Prostate gland (tissue), 2 donors: ENCODE data around the gene ARFIP2. TPM values are rescaled to one million over a fixed set of nuclear protein-coding genes. Genes with fewer than 3 reads are reported as not detected.
"Not testable (repeated sequence)": the region's sequence is repeated elsewhere in the genome, so short reads cannot be mapped to it uniquely, and the experiment has no call there.

Source experiments
- DNase-seq: peaks from one replicate; pipeline ENCODE4 v3.0.0-alpha.2; 2019; ENCODE audit warnings: low spot score
- H3K27ac ChIP-seq, 2 donors: fragments of 200-600 bp; sonication (generic); 2 replicates each; pipeline ENCODE4 v1.5.1; 2017 to 2019
- H3K27me3 ChIP-seq: fragments of 200-600 bp; sonication (generic); replicated peaks from 2 replicates; pipeline ENCODE4 v1.5.1; 2019; ENCODE audit not compliant: insufficient read depth
- H3K36me3 ChIP-seq, 2 donors: fragments of 200-600 bp; sonication (generic); 1 replicate in 1 of 2; 2 replicates in 1 of 2; pipeline versions ENCODE4 v1.5.1 to v1.8.1; 2017 to 2019
- H3K4me1 ChIP-seq: fragments of 200-600 bp; sonication (generic); replicated peaks from 2 replicates; pipeline ENCODE4 v1.5.1; 2019
- H3K4me3 ChIP-seq, 2 donors: fragments of 200-600 bp; sonication (generic); 2 replicates each; pipeline ENCODE4 v1.5.1; 2017 to 2019
- H3K9me3 ChIP-seq: fragments of 200-600 bp; sonication (generic); 2 replicates; pipeline ENCODE4 v1.5.1; 2017
- CTCF ChIP-seq, 4 experiments: fragments of 200-600 bp in 2 of 4; fragments of 450-650 bp in 2 of 4; sonication (generic) in 2 of 4; IDR thresholded peaks; 1 replicate in 3 of 4; 2 replicates in 1 of 4; pipeline ENCODE4 v1.5.1; 2016 to 2019; ENCODE audit warnings: antibody characterized with exemption in 4 of 4, mild to moderate bottlenecking in 2 of 4, moderate library complexity in 2 of 4
- POLR2A ChIP-seq: fragments of 450-650 bp; IDR thresholded peaks from one replicate; pipeline ENCODE4 v1.6.1; 2016; ENCODE audit warnings: antibody characterized with exemption, mild to moderate bottlenecking
- POLR2AphosphoS5 ChIP-seq: sonication (generic); formaldehyde crosslinking; IDR thresholded peaks from one replicate; pipeline ENCODE4 v1.6.1; 2017; ENCODE audit warnings: antibody characterized with exemption
- WGBS: methylation state at CpG from one replicate; pipeline ENCODE4 v1.1.5; 2018; 5-methylcytosine and 5-hydroxymethylcytosine counted together
- intact Hi-C: fragments of 100-400 bp; cut with DNase I; formaldehyde crosslinking; loops from one replicate; pipeline ENCODE4 v1.14.2; 2022
- total RNA-seq, 2 donors: library from RNA; depleted of rRNA; stranded (reverse); fragments of >200 nt; gene quantifications; one replicate each; pipeline ENCODE4 v1.1.0, GENCODE V29; 2016

The ARFIP2 gene
- total RNA-seq, 2 donors from 2014 or later: 87.3 to 110 TPM

- Histone ChIP-seq H3K9me3 (no peaks in the 10 kb centered on the region), H3K4me3 (no peak overlapping the region), H3K27ac (no peak overlapping the region), H3K27me3 (no peaks in the 10 kb centered on the region), H3K4me1 (no peaks in the 10 kb centered on the region), H3K36me3 (no peaks in the 10 kb centered on the region)
- no peak for TF ChIP-seq POLR2AphosphoS5
- no peak for TF ChIP-seq CTCF (IDR thresholded peaks at IDR 0.05)
- TF ChIP-seq POLR2A: no peak
- intact Hi-C loops: no loop called here
- DNase-seq: no peak
- 0% methylated on average over 1 of the region's 1 CpG for WGBS
Measured at GRCh38 chr11:6523253-6523652, 42.1 kb upstream of the ARFIP2 start.

- DNase-seq, intact Hi-C loops, H3K27me3 ChIP-seq, H3K4me1 ChIP-seq, H3K36me3 ChIP-seq, H3K4me3 ChIP-seq, H3K9me3 ChIP-seq, H3K27ac ChIP-seq: not testable (repeated sequence)
- 91% methylated on average over 3 of the region's 3 CpGs for WGBS
Measured at GRCh38 chr11:6521946-6522345, 40.8 kb upstream of the ARFIP2 start.

- 67% methylated on average over 3 of the region's 3 CpGs for WGBS
- Histone ChIP-seq H3K36me3 (no peaks in the 10 kb centered on the region), H3K9me3 (no peaks in the 10 kb centered on the region), H3K27ac (no peak overlapping the region), H3K27me3 (no peaks in the 10 kb centered on the region), H3K4me1 (no peaks in the 10 kb centered on the region), H3K4me3 (no peak overlapping the region)
- intact Hi-C loops: no loop called here
- TF ChIP-seq CTCF (IDR thresholded peaks at IDR 0.05) (no peak), POLR2A (no peak), POLR2AphosphoS5 (no peak)
- DNase-seq: no peak
Measured at GRCh38 chr11:6520265-6520664, 39.1 kb upstream of the ARFIP2 start.

- Histone ChIP-seq H3K4me3 (no peak overlapping the region), H3K9me3 (no peaks in the 10 kb centered on the region), H3K27me3 (no peaks in the 10 kb centered on the region), H3K4me1 (no peaks in the 10 kb centered on the region), H3K36me3 (no peaks in the 10 kb centered on the region), H3K27ac (no peak overlapping the region)
- no peak for DNase-seq
- no peak for TF ChIP-seq CTCF (IDR thresholded peaks at IDR 0.05)
- TF ChIP-seq POLR2A: no peak
- TF ChIP-seq POLR2AphosphoS5: no peak
- intact Hi-C loops: no loop called here
Measured at GRCh38 chr11:6516865-6517264, 35.7 kb upstream of the ARFIP2 start.

- H3K27me3 ChIP-seq: no peaks in the 10 kb centered on the region
- H3K9me3 ChIP-seq: no peaks in the 10 kb centered on the region
- H3K36me3 ChIP-seq: no peaks in the 10 kb centered on the region
- no peak overlapping the region for H3K27ac ChIP-seq
- no peaks in the 10 kb centered on the region for H3K4me1 ChIP-seq
- peak; percentile 25 for DNase-seq
- TF ChIP-seq POLR2A: no peak
- TF ChIP-seq CTCF (IDR thresholded peaks at IDR 0.05): peak; percentile 56 to 74 (median 74)
- H3K4me3 ChIP-seq: no peak overlapping the region
- intact Hi-C loops: loop anchor here (5.0 kb wide), 1 partner anchor 68 kb away; no protein-coding TSS in a partner anchor
- 54% methylated on average over 2 of the region's 2 CpGs for WGBS
Measured at GRCh38 chr11:6505577-6506240, 24.6 kb upstream of the ARFIP2 start.
